Measurements from ENCODE around the gene OR7G1. TPM values are rescaled to one million over a fixed set of nuclear protein-coding genes. Genes with fewer than 3 reads are reported as not detected.

Gene OR7G1
- not detected in 2 replicates for total RNA-seq

GRCh38 chr19:9115307-9115813 lies at the start of gene OR7G1:
Gene OR7G1 (minus strand): TSS chr19:9115763. CDS start chr19:9115763, 0 bp downstream.

GRCh38 chr19:9140159-9140874 lies 24.8 kb upstream of the OR7G1 start, which contains the start of gene ZNF317:
Gene ZNF317 (plus strand): TSS chr19:9140397. CDS start chr19:9156017, 15,620 bp downstream.

GRCh38 chr19:9126900-9127405 lies 11.4 kb upstream of the OR7G1 start, which contains the start of gene OR7G3:
Gene OR7G3 (minus strand): TSS chr19:9126950. CDS start chr19:9126950, 0 bp downstream.

GRCh38 chr19:9107375-9107774 lies 8.2 kb downstream of the OR7G1 start, which contains the start of gene OR7G2:
Gene OR7G2 (minus strand): TSS chr19:9107475. CDS start chr19:9103243, 4,232 bp downstream.

GRCh38 chr19:9086761-9087160 lies 28.8 kb downstream of the OR7G1 start, which contains the start of gene OR1M1:
Gene OR1M1 (plus strand): TSS chr19:9087061. CDS start chr19:9093245, 6,184 bp downstream.

Other genes starting within 250 kb of the OR7G1 start
- not detected in 2 replicates for gene MUC16, start 105.4 kb downstream of the OR7G1 start, total RNA-seq
- gene OR1M1, start 28.7 kb downstream of the OR7G1 start, total RNA-seq, result not detected in 2 replicates
- gene OR7G2, start 8.3 kb downstream of the OR7G1 start, total RNA-seq, result not detected in 2 replicates
- gene OR7G3, start 11.2 kb upstream of the OR7G1 start, total RNA-seq, result not detected in 2 replicates
- gene ZNF317, start 24.6 kb upstream of the OR7G1 start, total RNA-seq, result 8.0 and 13.4 TPM in 2 replicates
- gene OR7D2, start 63.2 kb upstream of the OR7G1 start, total RNA-seq, result not detected in 2 replicates
- not detected in 2 replicates for gene OR7D4, start 103.8 kb upstream of the OR7G1 start, total RNA-seq
- not detected in 2 replicates for gene OR7E24, start 135.2 kb upstream of the OR7G1 start, total RNA-seq
- 6.6 and 8.6 TPM in 2 replicates for gene ZNF699, start 194.1 kb upstream of the OR7G1 start, total RNA-seq
- gene ZNF559, start 208.4 kb upstream of the OR7G1 start, total RNA-seq, result 4.4 and 5.9 TPM in 2 replicates
- 0.89 and 5.4 TPM in 2 replicates for gene ZNF177, start 247.2 kb upstream of the OR7G1 start, total RNA-seq

All from bronchus fibroblast of lung (primary cell).